ENCODE results near the gene RIC3.

The RIC3 gene

GRCh38 chr11:8109675-8110074, 59.1 kb downstream of the RIC3 start:
- TF ChIP-seq FOXM1 (IDR thresholded peaks at IDR 0.05; ENCODE audit: borderline replicate concordance, low read depth) (no peak), CREB1 (IDR thresholded peaks at IDR 0.05; ENCODE audit: low read depth) (no peak), EGR1 (IDR thresholded peaks at IDR 0.05) (no peak), RAD21 (IDR thresholded peaks at IDR 0.05; ENCODE audit: low read depth) (no peak), CEBPB (IDR thresholded peaks at IDR 0.05) (no peak), TAF1 (IDR thresholded peaks at IDR 0.05; ENCODE audit: low read depth) (no peak), USF1 (IDR thresholded peaks at IDR 0.05) (no peak), EP300 (IDR thresholded peaks at IDR 0.05; ENCODE audit: borderline replicate concordance) (no peak), NFIC (IDR thresholded peaks at IDR 0.05) (no peak), YY1 (IDR thresholded peaks at IDR 0.05; ENCODE audit: low read depth) (no peak), TEAD4 (IDR thresholded peaks at IDR 0.05) (no peak), TCF12 (IDR thresholded peaks at IDR 0.05; ENCODE audit: low read depth) (no peak), MAX (IDR thresholded peaks at IDR 0.05) (no peak), REST (IDR thresholded peaks at IDR 0.05; ENCODE audit: low read depth) (no peak), ZBTB7A (IDR thresholded peaks at IDR 0.05; ENCODE audit: low read depth) (no peak)

GRCh38 chr11:8108421-8108820, 60.4 kb downstream of the RIC3 start:
- TF ChIP-seq TAF1 (IDR thresholded peaks at IDR 0.05; ENCODE audit: low read depth) (no peak), MAX (IDR thresholded peaks at IDR 0.05) (no peak), NFIC (IDR thresholded peaks at IDR 0.05) (no peak), ZBTB7A (IDR thresholded peaks at IDR 0.05; ENCODE audit: low read depth) (no peak), FOXM1 (IDR thresholded peaks at IDR 0.05; ENCODE audit: borderline replicate concordance, low read depth) (no peak), EGR1 (IDR thresholded peaks at IDR 0.05) (no peak), USF1 (IDR thresholded peaks at IDR 0.05) (no peak), EP300 (IDR thresholded peaks at IDR 0.05; ENCODE audit: borderline replicate concordance) (no peak), YY1 (IDR thresholded peaks at IDR 0.05; ENCODE audit: low read depth) (no peak), CEBPB (IDR thresholded peaks at IDR 0.05) (no peak), REST (IDR thresholded peaks at IDR 0.05; ENCODE audit: low read depth) (no peak)

GRCh38 chr11:8107642-8108041, 61.2 kb downstream of the RIC3 start:
- no peak for TF ChIP-seq NFIC (IDR thresholded peaks at IDR 0.05)
- no peak for TF ChIP-seq ZBTB7A (IDR thresholded peaks at IDR 0.05; ENCODE audit: low read depth)
- TF ChIP-seq TEAD4 (IDR thresholded peaks at IDR 0.05), result no peak
- TF ChIP-seq CREB1 (IDR thresholded peaks at IDR 0.05; ENCODE audit: low read depth), result no peak
- no peak for TF ChIP-seq TCF12 (IDR thresholded peaks at IDR 0.05; ENCODE audit: low read depth)
- no peak for TF ChIP-seq EGR1 (IDR thresholded peaks at IDR 0.05)
- TF ChIP-seq TAF1 (IDR thresholded peaks at IDR 0.05; ENCODE audit: low read depth), result no peak
- TF ChIP-seq USF1 (IDR thresholded peaks at IDR 0.05), result no peak
- no peak for TF ChIP-seq FOXM1 (IDR thresholded peaks at IDR 0.05; ENCODE audit: borderline replicate concordance, low read depth)
- TF ChIP-seq EP300 (IDR thresholded peaks at IDR 0.05; ENCODE audit: borderline replicate concordance), result no peak
- TF ChIP-seq REST (IDR thresholded peaks at IDR 0.05; ENCODE audit: low read depth), result no peak
- TF ChIP-seq YY1 (IDR thresholded peaks at IDR 0.05; ENCODE audit: low read depth), result no peak

GRCh38 chr11:8106679-8107078, 62.1 kb downstream of the RIC3 start:
- no peak for TF ChIP-seq ZBTB7A (IDR thresholded peaks at IDR 0.05; ENCODE audit: low read depth)

Data from Ishikawa (cell line).